ENCODE data around the gene CENPQ. TPM values are rescaled to one million over a fixed set of nuclear protein-coding genes. Genes with fewer than 3 reads are reported as not detected.

The CENPQ gene
- total and polyA plus RNA-seq, 5 donors, result 4.1 to 8.3 (median 6.5) TPM

DNA sequence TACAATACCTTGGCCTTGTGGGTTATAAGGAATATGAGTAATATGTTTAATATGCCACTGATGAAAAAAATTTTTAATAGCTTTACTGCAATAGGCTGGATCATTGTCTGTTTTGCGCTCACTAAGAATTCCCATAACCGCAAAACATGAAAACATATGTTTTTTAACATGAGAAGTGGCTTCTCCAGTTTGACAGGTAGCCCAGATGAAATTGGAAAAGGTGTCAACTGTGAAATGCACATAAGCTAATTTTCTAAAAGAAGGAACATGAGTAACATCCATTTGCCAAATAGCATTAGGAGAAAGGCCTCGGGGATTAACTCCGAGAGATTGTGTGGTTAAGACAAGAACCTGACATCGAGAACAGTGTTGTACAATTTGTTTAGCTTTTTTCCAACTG is 41.5 kb downstream of the CENPQ start:
- H3K27ac ChIP-seq (ENCODE audit: low read length), result no peak overlapping the region
- no peak overlapping the region for H3K4me3 ChIP-seq (ENCODE audit: low read length)
- DNase-seq, result no peak
- no peaks in the 10 kb centered on the region for H3K4me1 ChIP-seq (ENCODE audit: control insufficient read depth, insufficient read depth, low read length)
- H3K9me3 ChIP-seq (ENCODE audit: control insufficient read depth, low read length), result no peaks in the 10 kb centered on the region
- H3K27me3 ChIP-seq (ENCODE audit: control insufficient read depth, insufficient read depth), result no peaks in the 10 kb centered on the region
- intact Hi-C loops (cut with DNase I), result no loop called here
- WGBS, result 76% methylated on average over 5 of the region's 5 CpGs
- no peak for ATAC-seq

DNA sequence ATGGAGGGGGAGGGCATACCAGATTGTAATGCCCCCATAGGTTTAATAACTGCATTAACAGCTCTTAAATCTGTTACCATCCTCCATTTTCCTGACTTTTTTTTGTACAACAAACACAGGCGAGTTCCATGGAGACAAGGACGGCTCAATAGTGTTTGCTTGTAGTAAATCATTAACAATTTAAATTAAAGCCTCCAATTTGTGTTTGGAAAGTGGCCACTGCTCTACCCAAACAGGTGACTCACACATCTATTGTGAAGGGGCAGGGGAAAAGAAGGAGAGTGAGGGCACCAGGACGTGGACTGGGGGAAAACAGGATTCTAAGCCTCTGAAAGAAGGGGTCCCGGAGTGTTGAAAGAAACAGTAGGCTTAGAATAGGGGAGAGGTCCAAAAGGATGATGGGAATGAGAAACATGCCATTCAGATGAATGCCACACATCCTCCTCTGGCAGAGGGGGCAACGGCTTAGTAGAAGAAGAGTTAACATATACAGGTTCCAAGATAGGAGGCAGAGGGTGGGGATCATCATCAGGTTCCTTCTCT is 43.5 kb downstream of the CENPQ start:
- DNase-seq, result no peak
- no peaks in the 10 kb centered on the region for H3K9me3 ChIP-seq (ENCODE audit: control insufficient read depth, low read length)
- no peaks in the 10 kb centered on the region for H3K4me1 ChIP-seq (ENCODE audit: control insufficient read depth, insufficient read depth, low read length)
- H3K27me3 ChIP-seq (ENCODE audit: control insufficient read depth, insufficient read depth), result no peaks in the 10 kb centered on the region
- no peak overlapping the region for H3K27ac ChIP-seq (ENCODE audit: low read length)
- intact Hi-C loops (cut with DNase I), result no loop called here
- no peak overlapping the region for H3K4me3 ChIP-seq (ENCODE audit: low read length)
- no peak for ATAC-seq
- WGBS, result 79% methylated on average over 5 of the region's 5 CpGs

- Histone ChIP-seq H3K9me3 (ENCODE audit: control insufficient read depth, low read length) (no peaks in the 10 kb centered on the region), H3K4me1 (ENCODE audit: control insufficient read depth, insufficient read depth, low read length) (no peaks in the 10 kb centered on the region), H3K27ac (ENCODE audit: low read length) (no peak overlapping the region), H3K4me3 (ENCODE audit: low read length) (no peak overlapping the region), H3K27me3 (ENCODE audit: control insufficient read depth, insufficient read depth) (no peaks in the 10 kb centered on the region)
- ATAC-seq (no peak), DNase-seq (no peak)
- intact Hi-C loops (cut with DNase I), result no loop called here
- WGBS, result 72% methylated on average over 3 of the region's 3 CpGs
Observed at GRCh38 chr6:49509342-49509741, 46.2 kb downstream of the CENPQ start.

- WGBS, result 81% methylated on average over 2 of the region's 2 CpGs
- H3K4me3 ChIP-seq (ENCODE audit: low read length), result no peak overlapping the region
- H3K4me1 ChIP-seq (ENCODE audit: control insufficient read depth, insufficient read depth, low read length), result no peaks in the 10 kb centered on the region
- no peaks in the 10 kb centered on the region for H3K9me3 ChIP-seq (ENCODE audit: control insufficient read depth, low read length)
- DNase-seq, result no peak
- ATAC-seq, result no peak
- H3K27ac ChIP-seq (ENCODE audit: low read length), result no peak overlapping the region
- intact Hi-C loops (cut with DNase I), result no loop called here
- no peaks in the 10 kb centered on the region for H3K27me3 ChIP-seq (ENCODE audit: control insufficient read depth, insufficient read depth)
Observed at GRCh38 chr6:49513153-49513989, 50.2 kb downstream of the CENPQ start.

- 72% methylated on average over 8 of the region's 8 CpGs for WGBS
- Histone ChIP-seq H3K27me3 (ENCODE audit: control insufficient read depth, insufficient read depth) (no peaks in the 10 kb centered on the region), H3K27ac (ENCODE audit: low read length) (no peak overlapping the region), H3K4me1 (ENCODE audit: control insufficient read depth, insufficient read depth, low read length) (no peaks in the 10 kb centered on the region), H3K4me3 (ENCODE audit: low read length) (no peak overlapping the region), H3K9me3 (ENCODE audit: control insufficient read depth, low read length) (no peaks in the 10 kb centered on the region)
- ATAC-seq (no peak), DNase-seq (no peak)
- intact Hi-C loops (cut with DNase I), result no loop called here
Observed at GRCh38 chr6:49514571-49515484, 51.7 kb downstream of the CENPQ start.

- intact Hi-C loops (cut with DNase I), result no loop called here
- ATAC-seq (no peak), DNase-seq (no peak)
- WGBS, result 67% methylated on average over 10 of the region's 10 CpGs
- Histone ChIP-seq H3K4me3 (ENCODE audit: low read length) (no peak overlapping the region), H3K27ac (ENCODE audit: low read length) (no peak overlapping the region), H3K27me3 (ENCODE audit: control insufficient read depth, insufficient read depth) (no peaks in the 10 kb centered on the region), H3K9me3 (ENCODE audit: control insufficient read depth, low read length) (no peaks in the 10 kb centered on the region), H3K4me1 (ENCODE audit: control insufficient read depth, insufficient read depth, low read length) (no peaks in the 10 kb centered on the region)
Observed at GRCh38 chr6:49515485-49516146, 52.4 kb downstream of the CENPQ start.

GRCh38 chr6:49516147-49516505 is 53.0 kb downstream of the CENPQ start:
- Histone ChIP-seq H3K4me1 (ENCODE audit: control insufficient read depth, insufficient read depth, low read length) (no peaks in the 10 kb centered on the region), H3K27me3 (ENCODE audit: control insufficient read depth, insufficient read depth) (no peaks in the 10 kb centered on the region), H3K9me3 (ENCODE audit: control insufficient read depth, low read length) (no peaks in the 10 kb centered on the region), H3K4me3 (ENCODE audit: low read length) (no peak overlapping the region), H3K27ac (ENCODE audit: low read length) (no peak overlapping the region)
- 84% methylated on average over 4 of the region's 4 CpGs for WGBS
- DNase-seq, result no peak
- no peak for ATAC-seq
- intact Hi-C loops (cut with DNase I), result no loop called here

DNA sequence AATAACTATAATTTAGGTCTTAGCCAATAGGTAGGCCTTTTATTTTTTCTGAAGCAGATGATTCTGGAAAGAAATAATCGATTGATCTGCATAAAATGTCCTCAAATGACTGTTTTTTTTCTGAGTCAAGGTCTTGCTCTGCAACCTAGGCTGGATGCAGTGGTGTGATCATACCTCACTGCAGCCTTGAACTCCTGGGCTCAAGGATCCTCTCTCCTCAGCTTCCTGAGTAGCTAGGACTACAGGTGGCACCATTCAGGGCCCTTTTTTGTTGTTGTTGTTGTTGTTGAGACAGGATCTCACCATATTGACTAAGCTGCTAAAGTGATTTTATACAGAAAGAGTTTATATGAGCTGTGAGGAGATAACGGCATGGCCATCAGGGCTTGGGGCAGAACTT is 54.7 kb downstream of the CENPQ start:
- intact Hi-C loops (cut with DNase I), result no loop called here
- no peaks in the 10 kb centered on the region for H3K27me3 ChIP-seq (ENCODE audit: control insufficient read depth, insufficient read depth)
- no peak overlapping the region for H3K27ac ChIP-seq (ENCODE audit: low read length)
- H3K9me3 ChIP-seq (ENCODE audit: control insufficient read depth, low read length), result no peaks in the 10 kb centered on the region
- DNase-seq, result no peak
- H3K4me1 ChIP-seq (ENCODE audit: control insufficient read depth, insufficient read depth, low read length), result no peaks in the 10 kb centered on the region
- 86% methylated on average over 2 of the region's 2 CpGs for WGBS
- no peak for ATAC-seq
- H3K4me3 ChIP-seq (ENCODE audit: low read length), result no peak overlapping the region

- no peak for DNase-seq
- Histone ChIP-seq H3K4me3 (ENCODE audit: low read length) (no peak overlapping the region), H3K4me1 (ENCODE audit: control insufficient read depth, insufficient read depth, low read length) (no peaks in the 10 kb centered on the region), H3K27me3 (ENCODE audit: control insufficient read depth, insufficient read depth) (no peaks in the 10 kb centered on the region), H3K9me3 (ENCODE audit: control insufficient read depth, low read length) (no peaks in the 10 kb centered on the region), H3K27ac (ENCODE audit: low read length) (no peak overlapping the region)
- intact Hi-C loops (cut with DNase I), result no loop called here
- 70% methylated on average over 1 of the region's 1 CpG for WGBS
- no peak for ATAC-seq
Observed at GRCh38 chr6:49519660-49520059, 56.5 kb downstream of the CENPQ start.

DNA sequence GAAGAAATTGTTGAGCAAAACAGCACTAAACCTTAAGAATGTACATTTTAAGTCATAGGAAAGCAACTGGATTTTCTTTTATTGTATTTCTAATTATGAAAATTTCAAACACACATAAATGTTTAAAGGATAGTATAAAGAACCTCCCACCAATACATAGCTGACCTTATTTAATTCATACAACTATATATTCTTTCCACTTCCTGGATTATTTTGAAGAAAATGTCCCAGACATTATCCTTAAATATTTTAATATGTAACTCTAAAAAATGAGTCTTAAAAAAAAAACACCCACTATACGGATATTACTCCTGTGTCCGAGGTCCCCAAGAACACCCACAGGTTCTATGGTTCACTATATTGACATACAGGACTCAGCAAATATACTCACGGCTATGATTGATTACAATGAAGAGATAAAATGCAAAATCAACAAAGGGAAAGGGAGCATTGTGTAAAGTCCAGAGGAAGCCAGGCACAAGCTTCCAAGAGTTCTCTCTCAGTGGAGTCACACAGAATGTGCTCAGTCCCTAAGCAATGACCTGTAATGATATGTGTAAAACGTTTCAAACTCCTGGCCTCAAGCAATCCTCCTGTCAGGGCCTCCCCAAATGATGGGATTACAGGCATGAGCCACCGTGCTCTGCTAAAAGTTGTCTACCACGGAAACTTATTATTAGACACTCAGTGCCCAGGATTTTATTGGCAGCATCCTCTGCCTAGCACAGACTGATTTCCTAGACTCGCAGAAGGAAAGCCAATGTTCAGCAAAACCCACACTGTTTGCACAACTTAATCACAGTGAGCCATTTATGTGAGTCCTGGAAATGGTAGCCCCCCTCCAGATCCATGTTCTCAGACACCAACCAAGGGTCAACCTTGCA is 59.8 kb downstream of the CENPQ start:
- no peak overlapping the region for H3K27ac ChIP-seq (ENCODE audit: low read length)
- H3K4me3 ChIP-seq (ENCODE audit: low read length), result no peak overlapping the region
- 71% methylated on average over 7 of the region's 7 CpGs for WGBS
- H3K4me1 ChIP-seq (ENCODE audit: control insufficient read depth, insufficient read depth, low read length), result no peaks in the 10 kb centered on the region
- no peak for ATAC-seq
- H3K27me3 ChIP-seq (ENCODE audit: control insufficient read depth, insufficient read depth), result no peaks in the 10 kb centered on the region
- intact Hi-C loops (cut with DNase I), result no loop called here
- DNase-seq, result no peak
- no peaks in the 10 kb centered on the region for H3K9me3 ChIP-seq (ENCODE audit: control insufficient read depth, low read length)

Data from right cardiac atrium (tissue), 5 donors.